Ovary (tissue), 3 donors: ENCODE data around the gene BSCL2.

Experiments
- POLR2A ChIP-seq: fragments of 450-650 bp; IDR thresholded peaks from one replicate; pipeline ENCODE4 v1.6.1; 2017; ENCODE audit warnings: antibody characterized with exemption, mild to moderate bottlenecking, moderate library complexity
- TF ChIP-seq, protein P1 (sequence below), 3 donors: fragments of 450-650 bp in 2 of 3; fragments of 200-600 bp in 1 of 3; IDR thresholded peaks; one replicate each; pipeline versions ENCODE4 v1.5.1 to v1.8.0; 2016 to 2022; ENCODE audit warnings: antibody characterized with exemption in 3 of 3, mild to moderate bottlenecking in 1 of 3
- donor health status: DM: no; HTN: no; CAD: no.

DNA sequence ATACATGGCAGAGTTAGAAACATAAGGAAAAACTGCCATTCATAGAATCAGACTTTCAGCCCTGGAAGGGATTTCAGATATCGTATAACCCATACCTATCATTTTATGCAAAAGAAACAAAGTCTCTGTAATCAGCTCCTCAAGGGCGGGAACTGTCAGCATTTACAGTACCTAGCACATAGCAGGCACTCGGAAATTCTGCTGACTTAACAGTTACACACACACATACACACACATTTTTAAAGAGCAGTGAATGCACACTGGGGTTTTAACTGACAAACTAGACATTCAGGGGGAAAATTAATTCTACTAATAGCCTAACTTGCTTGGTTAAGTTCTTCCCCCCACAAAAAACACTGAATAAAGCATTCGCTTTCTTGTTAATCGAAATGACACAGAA is 9.0 kb upstream of the BSCL2 start:
- TF ChIP-seq, protein P1, sequence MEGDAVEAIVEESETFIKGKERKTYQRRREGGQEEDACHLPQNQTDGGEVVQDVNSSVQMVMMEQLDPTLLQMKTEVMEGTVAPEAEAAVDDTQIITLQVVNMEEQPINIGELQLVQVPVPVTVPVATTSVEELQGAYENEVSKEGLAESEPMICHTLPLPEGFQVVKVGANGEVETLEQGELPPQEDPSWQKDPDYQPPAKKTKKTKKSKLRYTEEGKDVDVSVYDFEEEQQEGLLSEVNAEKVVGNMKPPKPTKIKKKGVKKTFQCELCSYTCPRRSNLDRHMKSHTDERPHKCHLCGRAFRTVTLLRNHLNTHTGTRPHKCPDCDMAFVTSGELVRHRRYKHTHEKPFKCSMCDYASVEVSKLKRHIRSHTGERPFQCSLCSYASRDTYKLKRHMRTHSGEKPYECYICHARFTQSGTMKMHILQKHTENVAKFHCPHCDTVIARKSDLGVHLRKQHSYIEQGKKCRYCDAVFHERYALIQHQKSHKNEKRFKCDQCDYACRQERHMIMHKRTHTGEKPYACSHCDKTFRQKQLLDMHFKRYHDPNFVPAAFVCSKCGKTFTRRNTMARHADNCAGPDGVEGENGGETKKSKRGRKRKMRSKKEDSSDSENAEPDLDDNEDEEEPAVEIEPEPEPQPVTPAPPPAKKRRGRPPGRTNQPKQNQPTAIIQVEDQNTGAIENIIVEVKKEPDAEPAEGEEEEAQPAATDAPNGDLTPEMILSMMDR (IDR thresholded peaks at IDR 0.05): no peak
- TF ChIP-seq POLR2A: no peak
